ENCODE data around the gene HSD11B1. TPM values are rescaled to one million over a fixed set of nuclear protein-coding genes. Genes with fewer than 3 reads are reported as not detected.

The HSD11B1 gene
- total and polyA plus RNA-seq, 12 donors: 0.59 to 15.7 (median 3.0) TPM

DNA sequence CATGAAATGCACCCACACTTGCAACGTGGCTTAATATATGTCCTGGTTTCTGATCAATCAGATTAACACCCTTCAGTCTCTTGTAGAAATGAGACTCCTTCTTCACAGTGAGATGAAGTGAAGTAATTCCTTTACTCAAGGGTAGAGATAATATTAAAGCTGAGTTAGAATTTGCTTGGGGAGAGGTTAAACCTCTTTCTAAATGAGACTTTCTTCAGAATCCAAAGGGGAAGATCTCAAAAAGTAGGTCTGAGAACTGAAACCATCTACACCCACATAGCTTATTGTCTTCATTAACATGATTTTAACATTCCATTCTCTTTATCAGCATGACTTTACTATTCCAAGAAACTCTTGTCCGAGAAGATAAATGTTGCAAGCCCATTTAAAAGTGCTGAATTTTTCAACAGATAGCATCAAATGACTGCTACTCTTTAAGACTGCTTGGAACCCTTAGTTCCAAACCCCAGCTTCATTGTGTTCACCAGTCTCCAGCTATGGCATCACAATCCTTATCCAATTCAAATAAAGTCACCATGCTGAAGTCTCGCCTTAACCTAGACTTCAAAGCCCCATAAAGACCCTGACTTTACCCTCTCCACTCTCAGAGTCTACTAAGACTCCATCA, 32.0 kb downstream of the HSD11B1 start:
- Histone ChIP-seq H3K27me3 (no peaks in the 10 kb centered on the region), H3K4me1 (peaks cover under 1 to 39% (median 24%) of the 10 kb centered on the region in 9 donors), H3K9me3 (no peaks in the 10 kb centered on the region), H3K27ac (no peak overlapping the region), H3K4me3 (no peak overlapping the region), H3K36me3 (no peaks in the 10 kb centered on the region)
- 58 to 59% methylated on average over 3 of the region's 3 CpGs for WGBS, 2 donors
- DNase-seq (no peak), ATAC-seq (no peak)
- intact Hi-C loops (cut with DNase I): no loop called here
- TF ChIP-seq, protein P1, sequence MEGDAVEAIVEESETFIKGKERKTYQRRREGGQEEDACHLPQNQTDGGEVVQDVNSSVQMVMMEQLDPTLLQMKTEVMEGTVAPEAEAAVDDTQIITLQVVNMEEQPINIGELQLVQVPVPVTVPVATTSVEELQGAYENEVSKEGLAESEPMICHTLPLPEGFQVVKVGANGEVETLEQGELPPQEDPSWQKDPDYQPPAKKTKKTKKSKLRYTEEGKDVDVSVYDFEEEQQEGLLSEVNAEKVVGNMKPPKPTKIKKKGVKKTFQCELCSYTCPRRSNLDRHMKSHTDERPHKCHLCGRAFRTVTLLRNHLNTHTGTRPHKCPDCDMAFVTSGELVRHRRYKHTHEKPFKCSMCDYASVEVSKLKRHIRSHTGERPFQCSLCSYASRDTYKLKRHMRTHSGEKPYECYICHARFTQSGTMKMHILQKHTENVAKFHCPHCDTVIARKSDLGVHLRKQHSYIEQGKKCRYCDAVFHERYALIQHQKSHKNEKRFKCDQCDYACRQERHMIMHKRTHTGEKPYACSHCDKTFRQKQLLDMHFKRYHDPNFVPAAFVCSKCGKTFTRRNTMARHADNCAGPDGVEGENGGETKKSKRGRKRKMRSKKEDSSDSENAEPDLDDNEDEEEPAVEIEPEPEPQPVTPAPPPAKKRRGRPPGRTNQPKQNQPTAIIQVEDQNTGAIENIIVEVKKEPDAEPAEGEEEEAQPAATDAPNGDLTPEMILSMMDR (IDR thresholded peaks at IDR 0.05): no peak

DNA sequence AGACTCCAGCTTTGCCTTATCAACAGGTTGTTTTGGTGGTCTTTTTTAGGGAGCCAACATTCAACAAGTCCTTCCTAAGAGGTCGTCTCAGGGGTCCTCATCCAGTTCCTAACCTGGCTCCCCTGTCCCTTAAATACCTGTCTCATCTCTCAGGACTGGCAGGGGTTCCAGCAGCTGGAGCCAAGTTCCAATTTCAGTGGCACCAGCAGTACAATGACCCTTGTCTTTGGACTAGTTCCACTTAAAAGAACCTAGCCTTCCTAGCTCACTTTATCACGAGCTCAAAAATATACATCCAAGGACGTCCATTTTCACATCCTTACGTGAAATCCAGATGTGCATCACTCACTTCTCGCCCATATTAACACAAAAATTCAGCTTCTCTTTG, 32.5 kb downstream of the HSD11B1 start:
- Histone ChIP-seq H3K27me3 (no peaks in the 10 kb centered on the region), H3K4me3 (no peak overlapping the region), H3K4me1 (peaks cover 2 to 44% (median 29%) of the 10 kb centered on the region in 9 donors), H3K36me3 (no peaks in the 10 kb centered on the region), H3K27ac (no peak overlapping the region), H3K9me3 (no peaks in the 10 kb centered on the region)
- ATAC-seq: no peak
- TF ChIP-seq, protein P1 (IDR thresholded peaks at IDR 0.05): no peak
- intact Hi-C loops (cut with DNase I): no loop called here
- no peak for DNase-seq
- 73 to 74% methylated on average over 5 of the region's 5 CpGs for WGBS, 2 donors

DNA sequence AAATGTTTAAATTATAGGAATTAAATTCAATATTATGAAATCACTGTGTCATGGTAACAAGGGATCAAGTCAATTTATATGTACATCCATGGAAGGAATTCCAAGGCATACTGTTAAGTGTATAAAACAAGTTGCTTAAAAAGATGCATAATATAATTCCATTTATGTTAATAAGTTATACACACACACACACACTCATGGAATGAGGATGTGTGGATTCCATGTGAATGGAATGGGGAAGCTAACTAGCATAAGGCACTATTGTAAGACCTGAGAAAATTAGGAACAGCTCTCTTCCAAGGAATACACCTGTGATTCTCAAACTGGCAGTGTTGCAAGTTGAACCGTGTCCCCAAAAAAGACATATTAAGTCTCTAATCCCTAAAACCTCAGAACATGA, 33.6 kb downstream of the HSD11B1 start:
- Histone ChIP-seq H3K27me3 (no peaks in the 10 kb centered on the region), H3K4me1 (peaks cover 5 to 46% (median 36%) of the 10 kb centered on the region in 9 donors), H3K4me3 (no peak overlapping the region), H3K36me3 (no peaks in the 10 kb centered on the region), H3K27ac (no peak overlapping the region), H3K9me3 (no peaks in the 10 kb centered on the region)
- TF ChIP-seq, protein P1 (IDR thresholded peaks at IDR 0.05): no peak
- ATAC-seq (no peak), DNase-seq (no peak)
- intact Hi-C loops (cut with DNase I): no loop called here
- 94 to 97% methylated on average over 1 of the region's 1 CpG for WGBS, 2 donors

DNA sequence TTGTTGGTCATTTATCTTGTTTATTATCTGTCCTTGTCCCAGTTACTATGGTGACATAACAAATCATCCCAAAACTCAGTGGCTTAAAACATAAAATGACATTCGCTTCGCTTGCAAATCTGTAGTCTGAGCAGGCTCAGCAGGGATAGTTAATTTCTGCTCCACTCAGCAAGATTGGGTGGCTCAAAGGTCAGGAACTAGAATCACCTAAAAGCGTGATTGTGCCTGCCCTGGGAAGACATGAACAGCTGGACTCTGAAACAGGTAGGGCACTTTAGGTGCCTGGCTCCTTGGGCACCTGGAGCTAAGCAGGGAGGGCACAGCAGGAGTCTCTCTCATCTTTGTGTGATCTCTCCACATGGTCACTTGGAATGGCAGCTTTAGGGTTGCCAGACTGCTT, 36.5 kb downstream of the HSD11B1 start:
- H3K27me3 ChIP-seq: no peaks in the 10 kb centered on the region
- peaks cover 5 to 45% (median 29%) of the 10 kb centered on the region in 9 donors for H3K4me1 ChIP-seq
- no peak overlapping the region for H3K4me3 ChIP-seq
- H3K36me3 ChIP-seq: no peaks in the 10 kb centered on the region
- DNase-seq (no peak), ATAC-seq (no peak)
- no peaks in the 10 kb centered on the region for H3K9me3 ChIP-seq
- WGBS, 2 donors: 91 to 99% methylated on average over 3 of the region's 3 CpGs
- H3K27ac ChIP-seq: peak overlapping the region in 8 of 10 donors; percentile 71 to 92 (median 83)
- intact Hi-C loops (cut with DNase I): loop anchor here in 5 of 10 donors (10.0 kb wide), 4 partner anchors 46 to 166 kb away; no protein-coding TSS in a partner anchor
- TF ChIP-seq, protein P1 (IDR thresholded peaks at IDR 0.05): no peak
